Dendritic cell treated with granulocyte-macrophage colony-stimulating factor and Interleukin-4, amounts not matched to agents 40 ng/mL and 50 ng/mL, for 4 days (primary cell): ENCODE data around the gene CARMIL3.
"Not testable (repeated sequence)": the region's sequence is repeated elsewhere in the genome, so short reads cannot be mapped to it uniquely, and the experiment has no call there.

Source experiments
- H3K27ac Mint-ChIP-seq: one replicate; pipeline ENCODE4 v1.8.0; 2022; ENCODE audit warnings: mild to moderate bottlenecking, mixed read lengths
- H3K27me3 Mint-ChIP-seq: one replicate; pipeline ENCODE4 v1.8.0; 2022; ENCODE audit warnings: mild to moderate bottlenecking, mixed read lengths
- H3K36me3 Mint-ChIP-seq: one replicate; pipeline ENCODE4 v1.8.0; 2022; ENCODE audit warnings: low read depth, mixed read lengths
- H3K4me1 Mint-ChIP-seq: one replicate; pipeline ENCODE4 v1.8.0; 2022; ENCODE audit warnings: low read depth, mixed read lengths
- H3K4me3 Mint-ChIP-seq: one replicate; pipeline ENCODE4 v1.8.0; 2022; ENCODE audit warnings: mild to moderate bottlenecking, moderate library complexity, mixed read lengths
- H3K9me3 Mint-ChIP-seq: one replicate; pipeline ENCODE4 v1.8.0; 2022; ENCODE audit warnings: mixed read lengths
- intact Hi-C: fragments of 100-400 bp; cut with micrococcal nuclease; formaldehyde crosslinking; loops from one replicate; pipeline ENCODE4 v1.15.0; 2022

The CARMIL3 gene, protein sequence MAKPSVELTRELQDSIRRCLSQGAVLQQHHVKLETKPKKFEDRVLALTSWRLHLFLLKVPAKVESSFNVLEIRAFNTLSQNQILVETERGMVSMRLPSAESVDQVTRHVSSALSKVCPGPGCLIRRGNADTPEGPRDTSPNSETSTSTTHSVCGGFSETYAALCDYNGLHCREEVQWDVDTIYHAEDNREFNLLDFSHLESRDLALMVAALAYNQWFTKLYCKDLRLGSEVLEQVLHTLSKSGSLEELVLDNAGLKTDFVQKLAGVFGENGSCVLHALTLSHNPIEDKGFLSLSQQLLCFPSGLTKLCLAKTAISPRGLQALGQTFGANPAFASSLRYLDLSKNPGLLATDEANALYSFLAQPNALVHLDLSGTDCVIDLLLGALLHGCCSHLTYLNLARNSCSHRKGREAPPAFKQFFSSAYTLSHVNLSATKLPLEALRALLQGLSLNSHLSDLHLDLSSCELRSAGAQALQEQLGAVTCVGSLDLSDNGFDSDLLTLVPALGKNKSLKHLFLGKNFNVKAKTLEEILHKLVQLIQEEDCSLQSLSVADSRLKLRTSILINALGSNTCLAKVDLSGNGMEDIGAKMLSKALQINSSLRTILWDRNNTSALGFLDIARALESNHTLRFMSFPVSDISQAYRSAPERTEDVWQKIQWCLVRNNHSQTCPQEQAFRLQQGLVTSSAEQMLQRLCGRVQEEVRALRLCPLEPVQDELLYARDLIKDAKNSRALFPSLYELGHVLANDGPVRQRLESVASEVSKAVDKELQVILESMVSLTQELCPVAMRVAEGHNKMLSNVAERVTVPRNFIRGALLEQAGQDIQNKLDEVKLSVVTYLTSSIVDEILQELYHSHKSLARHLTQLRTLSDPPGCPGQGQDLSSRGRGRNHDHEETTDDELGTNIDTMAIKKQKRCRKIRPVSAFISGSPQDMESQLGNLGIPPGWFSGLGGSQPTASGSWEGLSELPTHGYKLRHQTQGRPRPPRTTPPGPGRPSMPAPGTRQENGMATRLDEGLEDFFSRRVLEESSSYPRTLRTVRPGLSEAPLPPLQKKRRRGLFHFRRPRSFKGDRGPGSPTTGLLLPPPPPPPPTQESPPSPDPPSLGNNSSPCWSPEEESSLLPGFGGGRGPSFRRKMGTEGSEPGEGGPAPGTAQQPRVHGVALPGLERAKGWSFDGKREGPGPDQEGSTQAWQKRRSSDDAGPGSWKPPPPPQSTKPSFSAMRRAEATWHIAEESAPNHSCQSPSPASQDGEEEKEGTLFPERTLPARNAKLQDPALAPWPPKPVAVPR (N-terminal part only)

DNA sequence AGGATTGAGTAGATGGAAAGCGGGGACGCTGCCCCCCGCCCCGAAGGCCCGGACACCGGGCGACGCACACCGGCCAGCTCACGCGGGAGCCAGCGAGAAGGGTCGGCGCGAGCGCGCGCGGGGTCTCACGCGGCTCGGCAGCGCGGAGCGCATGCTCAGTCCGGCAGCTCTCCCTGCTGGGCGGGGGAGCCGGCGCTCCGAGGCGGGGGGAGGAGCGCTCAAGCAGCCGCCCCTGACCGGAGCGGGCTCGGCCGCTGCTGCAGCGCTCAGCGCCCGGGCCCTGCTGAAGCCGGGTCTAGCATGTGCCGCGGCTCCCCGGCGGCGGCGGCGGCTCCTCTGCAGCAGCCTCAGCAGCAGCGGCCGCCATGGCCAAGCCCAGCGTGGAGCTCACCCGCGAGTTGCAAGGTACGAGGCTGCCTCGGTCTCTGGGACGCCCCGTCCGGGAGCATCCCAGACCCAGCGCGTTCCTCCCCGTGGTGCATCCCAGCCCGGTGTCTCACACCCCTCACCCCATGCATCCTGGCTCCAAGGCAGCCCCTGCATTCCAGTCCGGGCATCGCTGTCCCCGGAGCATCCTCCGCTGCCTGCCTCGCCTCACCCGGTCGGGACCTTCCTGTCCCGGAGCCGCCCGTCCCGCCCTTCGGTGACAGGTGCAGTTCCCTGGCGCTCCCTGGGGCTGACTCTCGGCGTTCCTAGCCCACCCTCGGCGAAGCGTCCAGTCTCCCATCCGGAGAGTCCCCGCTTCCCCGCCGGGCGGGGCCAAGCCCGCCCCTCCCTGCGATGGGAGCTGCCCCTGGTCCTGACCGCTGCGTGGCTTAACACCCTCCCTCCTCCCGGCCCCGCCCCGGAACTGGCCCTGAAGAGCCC lies at the start of gene CARMIL3:
TSS of gene CARMIL3 (plus strand) at position 221 of the 867 bp plus-strand sequence. CDS start at position 366, 145 bp downstream.
- Mint-ChIP-seq H3K4me3 (peak within 1 kb of the TSS; percentile 78), H3K9me3 (no peaks in the 10 kb centered on the region), H3K36me3 (no peaks in the 10 kb centered on the region), H3K4me1 (peaks cover 56% of the 10 kb centered on the region), H3K27me3 (peaks cover 38% of the 10 kb centered on the region), H3K27ac (peak within 1 kb of the TSS; percentile 72)
- intact Hi-C loops, result loop anchor here (2.0 kb wide), 1 partner anchor 57 kb away; no protein-coding TSS in a partner anchor

DNA sequence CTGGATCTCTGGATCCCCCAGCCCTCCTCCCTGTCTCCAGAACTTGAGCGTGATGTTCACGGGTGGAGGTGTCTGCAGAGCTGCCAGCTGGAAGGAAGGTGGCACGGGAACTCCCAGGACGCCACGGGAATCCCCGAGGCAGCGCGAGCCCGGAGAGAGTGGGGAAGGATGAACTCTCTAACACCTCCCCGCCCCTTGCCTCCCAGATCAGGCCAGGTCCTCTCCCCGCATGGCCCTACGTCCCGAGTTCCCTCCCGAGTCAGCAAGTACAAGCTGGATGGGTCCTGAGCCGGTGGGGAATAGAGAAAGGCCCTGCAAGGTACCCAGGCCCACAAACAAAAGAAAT lies 45.4 kb upstream of the CARMIL3 start:
- H3K27me3 Mint-ChIP-seq, H3K36me3 Mint-ChIP-seq, intact Hi-C loops, H3K4me3 Mint-ChIP-seq, H3K27ac Mint-ChIP-seq, H3K9me3 Mint-ChIP-seq: not testable (repeated sequence)
- H3K4me1 Mint-ChIP-seq, result peaks cover 35% of the 10 kb centered on the region

DNA sequence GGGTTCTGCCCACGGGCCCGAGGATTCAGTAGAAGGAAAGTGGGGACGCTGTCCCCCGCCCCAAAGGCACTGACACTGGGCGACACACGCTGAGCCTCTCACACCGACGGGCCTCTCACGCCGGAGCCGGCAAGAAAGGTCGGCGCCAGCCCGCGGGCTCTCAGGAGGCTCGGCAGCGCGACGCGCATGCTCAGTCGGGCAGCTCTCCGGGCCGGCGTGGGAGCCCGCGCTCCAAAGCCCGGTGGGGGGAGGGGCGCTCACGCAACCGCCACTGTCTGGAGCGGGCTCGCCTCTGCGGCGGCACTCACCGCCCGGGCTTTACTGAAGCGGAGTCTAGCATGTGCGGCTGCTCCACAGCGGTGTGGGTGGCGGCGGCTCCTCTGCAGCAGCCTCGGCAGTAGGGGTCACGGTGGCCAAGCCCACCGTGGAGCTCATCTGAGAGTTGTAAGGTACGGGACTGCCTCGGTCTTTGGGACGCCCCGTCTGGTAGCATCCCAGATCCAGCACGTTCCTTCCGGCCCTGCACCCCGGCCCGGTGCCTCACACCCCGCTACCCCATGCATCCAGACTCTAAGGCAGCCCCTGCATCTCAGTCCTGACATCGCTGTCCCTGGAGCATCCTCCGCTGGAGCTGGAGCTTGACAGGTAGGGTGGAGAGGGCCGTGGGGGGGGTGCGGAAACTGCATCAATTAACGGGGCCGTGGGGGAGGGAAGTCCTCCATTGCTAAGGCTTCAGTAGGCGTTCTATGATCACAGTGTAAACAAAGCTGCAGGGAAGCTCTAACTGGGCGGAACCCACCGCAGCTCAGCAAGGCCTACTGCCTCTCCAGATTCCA lies 44.8 kb upstream of the CARMIL3 start:
- H3K9me3 Mint-ChIP-seq, H3K27me3 Mint-ChIP-seq, H3K27ac Mint-ChIP-seq, H3K36me3 Mint-ChIP-seq, intact Hi-C loops: not testable (repeated sequence)
- Mint-ChIP-seq H3K4me3 (peak overlapping the region; percentile 48), H3K4me1 (peaks cover 35% of the 10 kb centered on the region)

DNA sequence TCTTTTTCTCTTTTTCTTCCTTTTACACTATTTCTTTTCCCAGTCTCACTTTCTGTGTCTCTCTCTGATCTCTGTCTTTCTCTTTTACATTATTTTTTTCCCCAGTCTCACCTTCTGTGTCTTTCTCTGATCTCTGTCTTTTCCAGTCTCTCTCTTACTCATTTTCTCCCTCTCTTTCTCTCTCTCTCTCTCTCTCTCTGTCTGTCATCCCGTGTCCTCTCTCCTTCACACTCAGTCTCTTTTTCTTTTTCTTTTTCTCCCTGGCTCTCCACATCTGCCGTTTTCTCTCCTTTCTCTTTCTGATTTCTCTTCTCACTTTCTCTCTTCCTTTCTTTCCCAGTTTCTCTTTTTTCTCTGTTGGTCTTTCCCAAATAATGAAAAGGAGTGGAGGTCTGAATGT lies 40.8 kb upstream of the CARMIL3 start:
- Mint-ChIP-seq H3K27ac (peak overlapping the region; percentile 17), H3K4me1 (peaks cover 40% of the 10 kb centered on the region), H3K27me3 (no peaks in the 10 kb centered on the region), H3K9me3 (no peaks in the 10 kb centered on the region), H3K4me3 (peak overlapping the region; percentile 2), H3K36me3 (peaks cover 9% of the 10 kb centered on the region)
- intact Hi-C loops, result loop anchor here (5.0 kb wide), 1 partner anchor 96 kb away; no protein-coding TSS in a partner anchor

DNA sequence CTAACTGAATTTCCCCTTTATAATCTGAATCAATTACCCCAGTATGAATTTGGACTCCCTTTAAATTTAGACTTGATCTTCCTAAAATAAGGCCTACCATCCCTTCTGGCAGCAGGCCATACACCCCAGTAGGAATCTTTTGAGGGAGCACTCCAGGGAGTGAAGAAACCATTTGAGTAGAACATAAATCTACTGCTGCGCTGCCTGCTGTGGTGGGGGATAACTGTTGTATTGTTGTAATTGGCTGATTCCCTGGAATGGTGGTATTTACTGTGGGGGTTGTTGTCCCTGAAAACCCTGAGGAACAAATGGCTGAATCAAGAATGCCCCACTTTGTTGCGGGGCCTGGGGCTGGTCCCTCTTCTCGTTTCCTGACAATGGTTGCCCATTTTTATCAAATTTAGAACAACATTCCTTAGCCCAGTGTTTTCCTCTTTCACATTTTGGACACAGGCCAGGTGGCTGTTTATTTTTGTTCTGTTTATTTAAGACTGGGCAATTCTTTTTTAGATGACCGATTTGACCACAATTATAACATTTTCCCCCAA lies 39.0 kb upstream of the CARMIL3 start:
- intact Hi-C loops, result loop anchor here (5.0 kb wide), 1 partner anchor 95 kb away; no protein-coding TSS in a partner anchor
- not testable (repeated sequence) for H3K4me3 Mint-ChIP-seq, H3K9me3 Mint-ChIP-seq, H3K36me3 Mint-ChIP-seq, H3K27ac Mint-ChIP-seq, H3K27me3 Mint-ChIP-seq
- peaks cover 51% of the 10 kb centered on the region for H3K4me1 Mint-ChIP-seq

DNA sequence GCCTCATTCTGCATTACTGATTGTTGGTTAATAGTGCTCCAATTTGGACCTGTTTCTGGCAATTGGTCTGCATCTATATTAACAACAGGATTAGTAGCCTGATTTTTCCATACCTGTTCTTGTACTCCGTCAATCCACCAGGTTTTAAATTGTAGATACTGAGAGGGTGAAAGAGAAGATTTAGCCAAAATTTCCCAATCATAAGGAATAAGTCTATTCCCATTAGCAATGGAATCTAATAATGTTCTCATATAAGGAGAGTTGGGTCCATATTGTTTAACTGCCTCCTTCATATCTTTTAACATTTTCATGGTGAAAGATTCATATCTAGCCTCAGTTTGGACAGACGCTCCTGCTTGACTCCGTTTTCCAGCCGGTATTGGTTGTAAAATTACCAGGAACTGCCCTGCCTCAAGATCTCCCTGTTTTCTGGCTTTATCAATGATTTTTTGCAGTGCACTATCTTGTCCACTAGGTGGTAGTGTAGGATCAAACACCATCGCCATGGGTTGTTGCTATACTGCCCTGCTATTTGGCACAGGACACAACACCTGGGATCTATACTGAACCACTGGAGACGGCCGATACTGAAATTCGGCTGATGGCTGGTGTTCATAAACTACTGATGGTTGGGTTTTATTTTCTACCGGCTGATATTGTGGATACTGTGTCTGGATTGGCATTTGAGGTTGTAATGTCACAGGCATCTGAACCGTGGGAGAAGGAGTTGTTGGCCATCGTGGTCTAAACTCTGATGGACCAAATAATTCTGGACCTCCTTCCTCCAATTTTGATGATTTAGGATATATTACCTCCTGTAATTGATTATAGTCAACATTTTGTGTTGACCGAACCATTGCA lies 37.9 kb upstream of the CARMIL3 start:
- H3K27me3 Mint-ChIP-seq, result no peaks in the 10 kb centered on the region
- H3K4me1 Mint-ChIP-seq, result peaks cover 48% of the 10 kb centered on the region
- no peak overlapping the region for H3K4me3 Mint-ChIP-seq
- H3K9me3 Mint-ChIP-seq, result no peaks in the 10 kb centered on the region
- intact Hi-C loops, result loop anchor here (1.0 to 5.0 kb wide), 4 partner anchors 22 to 93 kb away; no protein-coding TSS in a partner anchor
- H3K36me3 Mint-ChIP-seq, result no peaks in the 10 kb centered on the region
- no peak overlapping the region for H3K27ac Mint-ChIP-seq

DNA sequence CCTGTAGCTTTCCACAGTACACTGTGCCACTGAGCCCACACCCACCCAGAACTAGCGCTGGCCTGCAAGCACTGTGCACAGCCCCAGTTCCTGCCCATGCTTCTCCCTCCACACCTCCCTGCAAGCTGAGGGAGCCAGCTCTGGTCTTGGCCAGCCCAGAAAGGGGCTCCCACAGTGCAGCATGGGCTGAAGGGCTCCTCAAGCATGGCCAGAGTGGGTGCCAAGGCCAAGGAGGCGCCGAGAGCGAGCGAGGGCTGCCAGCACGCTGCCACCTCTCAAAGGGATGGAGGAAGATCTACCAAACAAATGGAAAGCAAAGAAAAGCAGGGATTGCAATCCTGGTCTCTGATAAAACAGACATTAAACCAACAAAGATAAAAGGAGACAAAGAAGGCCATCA lies 36.1 kb upstream of the CARMIL3 start:
- H3K4me3 Mint-ChIP-seq, intact Hi-C loops, H3K27me3 Mint-ChIP-seq, H3K9me3 Mint-ChIP-seq, H3K36me3 Mint-ChIP-seq, H3K27ac Mint-ChIP-seq: not testable (repeated sequence)
- peaks cover 44% of the 10 kb centered on the region for H3K4me1 Mint-ChIP-seq

DNA sequence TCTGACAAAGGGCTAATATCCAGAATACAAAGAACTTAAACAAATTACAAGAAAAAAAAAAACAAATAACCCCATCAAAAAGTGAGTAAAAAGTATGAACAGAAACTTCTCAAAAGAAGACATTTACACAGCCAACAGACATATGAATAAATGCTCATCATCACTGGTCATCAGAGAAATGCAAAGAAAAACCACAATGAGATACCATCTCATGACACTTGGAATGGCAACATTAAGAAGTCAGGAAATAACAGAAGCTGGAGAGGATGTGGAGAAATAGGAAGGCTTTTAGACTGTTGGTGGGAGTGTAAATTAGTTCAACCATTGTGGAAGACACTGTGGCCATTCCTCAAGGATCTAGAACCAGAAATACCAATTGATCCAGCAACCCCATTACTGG lies 32.8 kb upstream of the CARMIL3 start:
- H3K9me3 Mint-ChIP-seq, intact Hi-C loops, H3K27ac Mint-ChIP-seq, H3K27me3 Mint-ChIP-seq, H3K36me3 Mint-ChIP-seq, H3K4me3 Mint-ChIP-seq: not testable (repeated sequence)
- H3K4me1 Mint-ChIP-seq, result peaks cover 45% of the 10 kb centered on the region

DNA sequence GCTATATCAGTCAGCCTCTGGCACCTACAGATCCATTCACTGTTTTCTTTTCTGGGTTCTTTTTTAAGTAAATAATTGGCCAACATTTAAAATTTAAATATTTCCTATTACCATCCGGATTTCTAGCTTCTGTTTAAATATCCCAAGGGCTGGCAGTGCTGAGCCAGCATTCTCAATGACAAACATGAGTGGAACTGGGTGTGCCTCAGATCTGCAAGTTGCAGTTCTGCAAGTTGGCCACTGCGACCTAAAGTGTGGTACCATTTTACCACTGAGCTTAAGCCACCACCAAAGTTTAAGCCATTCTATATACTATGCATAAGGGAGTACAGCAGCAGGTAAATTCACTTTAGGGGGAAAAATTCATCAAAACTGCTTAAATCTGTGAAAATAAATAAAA lies 31.9 kb upstream of the CARMIL3 start:
- H3K36me3 Mint-ChIP-seq, intact Hi-C loops, H3K27me3 Mint-ChIP-seq, H3K9me3 Mint-ChIP-seq, H3K4me3 Mint-ChIP-seq, H3K27ac Mint-ChIP-seq: not testable (repeated sequence)
- peaks cover 50% of the 10 kb centered on the region for H3K4me1 Mint-ChIP-seq

DNA sequence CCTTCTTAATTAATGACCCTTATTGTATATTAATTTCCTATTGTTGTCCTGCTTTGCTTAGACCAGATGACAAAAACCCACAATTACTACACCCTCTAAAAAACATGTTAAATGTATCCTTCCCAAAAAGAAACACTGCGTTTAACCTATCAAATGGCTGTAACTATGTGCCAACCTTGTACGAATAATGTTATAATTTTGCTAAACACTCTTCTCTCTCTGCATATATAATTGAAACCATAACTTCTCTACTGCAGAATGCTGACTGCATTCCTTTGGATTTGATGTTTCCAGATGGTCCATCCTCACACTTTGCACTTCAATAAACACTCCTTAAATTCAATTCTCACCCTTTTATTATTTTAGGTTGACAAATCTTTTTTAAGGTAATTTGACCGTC lies 31.3 kb upstream of the CARMIL3 start:
- H3K4me1 Mint-ChIP-seq, result peaks cover 50% of the 10 kb centered on the region
- H3K4me3 Mint-ChIP-seq, intact Hi-C loops, H3K9me3 Mint-ChIP-seq, H3K27ac Mint-ChIP-seq, H3K27me3 Mint-ChIP-seq, H3K36me3 Mint-ChIP-seq: not testable (repeated sequence)

DNA sequence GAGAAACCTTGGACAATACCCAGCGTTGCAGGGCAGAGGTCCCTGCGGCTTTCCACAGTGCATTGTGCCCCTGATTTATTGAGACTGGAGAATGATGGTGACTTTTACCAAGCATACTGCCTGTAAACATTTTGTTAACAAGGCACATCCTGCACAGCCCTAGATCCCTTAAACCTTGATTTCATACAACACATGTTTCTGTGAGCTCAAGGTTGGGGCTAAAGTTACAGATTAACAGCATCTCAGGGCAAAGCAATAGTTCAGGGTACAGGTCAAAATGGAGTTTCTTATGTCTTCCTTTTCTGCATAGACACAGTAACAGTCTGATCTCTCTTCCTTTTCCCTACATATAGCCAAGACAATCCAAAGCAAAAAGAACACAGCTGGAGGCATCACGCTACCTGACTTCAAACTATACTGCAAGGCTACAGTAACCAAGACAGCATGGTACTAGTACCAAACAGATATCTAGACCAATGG lies 26.8 kb upstream of the CARMIL3 start:
- intact Hi-C loops, H3K9me3 Mint-ChIP-seq: not testable (repeated sequence)
- peaks cover 27% of the 10 kb centered on the region for H3K4me1 Mint-ChIP-seq

More for the DNA sequence above, 26.8 kb upstream of the CARMIL3 start:
- not testable (repeated sequence) for H3K36me3 Mint-ChIP-seq, H3K27ac Mint-ChIP-seq, H3K27me3 Mint-ChIP-seq, H3K4me3 Mint-ChIP-seq
